Immature natural killer cell (primary cell): ENCODE results near the gene CLCN2. TPM values are rescaled to one million over a fixed set of nuclear protein-coding genes. Genes with fewer than 3 reads are reported as not detected.
A peak's percentile ranks its signal among the peaks of the same experiment; 100 is the strongest.

ENCODE experiments used
- DNase-seq, 3 donors: peaks; one replicate each; pipeline ENCODE4 v3.0.0; 2022; ENCODE audit warnings: mixed read lengths in 1 of 3
- H3K27ac Mint-ChIP-seq, 6 donors: one replicate each; pipeline ENCODE4 v1.8.0; 2020; ENCODE audit warnings: mixed read lengths in 6 of 6, mild to moderate bottlenecking in 5 of 6, inconsistent platforms in 4 of 6, moderate library complexity in 3 of 6
- H3K27me3 Mint-ChIP-seq, 3 donors: one replicate each; pipeline ENCODE4 v1.8.0; 2020 to 2021; ENCODE audit warnings: low read depth in 3 of 3, mild to moderate bottlenecking in 3 of 3, mixed read lengths in 3 of 3, moderate library complexity in 3 of 3, inconsistent platforms in 1 of 3
- H3K36me3 Mint-ChIP-seq, 3 donors: one replicate each; pipeline ENCODE4 v1.8.0; 2020; ENCODE audit warnings: mixed read lengths in 3 of 3, inconsistent platforms in 2 of 3, mild to moderate bottlenecking in 2 of 3
- H3K4me1 Mint-ChIP-seq, 2 donors: one replicate each; pipeline ENCODE4 v1.8.0; 2020; ENCODE audit warnings: inconsistent platforms in 2 of 2, mild to moderate bottlenecking in 2 of 2, mixed read lengths in 2 of 2, moderate library complexity in 1 of 2
- H3K4me3 Mint-ChIP-seq, 5 donors: one replicate each; pipeline ENCODE4 v1.8.0; 2020; ENCODE audit warnings: mild to moderate bottlenecking in 5 of 5, mixed read lengths in 5 of 5, inconsistent platforms in 3 of 5, moderate library complexity in 3 of 5
- H3K9me3 Mint-ChIP-seq, 6 donors: one replicate each; pipeline ENCODE4 v1.8.0; 2020; ENCODE audit warnings: mild to moderate bottlenecking in 6 of 6, mixed read lengths in 6 of 6, inconsistent platforms in 4 of 6, moderate library complexity in 3 of 6
- polyA plus RNA-seq, 3 donors: library from polyadenylated mRNA; unstranded; fragments of 300-500 nt; fragmentation: Illumina TruSeq; gene quantifications; one replicate each; pipeline ENCODE4 v1.2.3, GENCODE V29; 2021

Gene CLCN2
- polyA plus RNA-seq, 3 donors from 2014 or later: 0.57 to 0.76 TPM; not detected in 1

DNA sequence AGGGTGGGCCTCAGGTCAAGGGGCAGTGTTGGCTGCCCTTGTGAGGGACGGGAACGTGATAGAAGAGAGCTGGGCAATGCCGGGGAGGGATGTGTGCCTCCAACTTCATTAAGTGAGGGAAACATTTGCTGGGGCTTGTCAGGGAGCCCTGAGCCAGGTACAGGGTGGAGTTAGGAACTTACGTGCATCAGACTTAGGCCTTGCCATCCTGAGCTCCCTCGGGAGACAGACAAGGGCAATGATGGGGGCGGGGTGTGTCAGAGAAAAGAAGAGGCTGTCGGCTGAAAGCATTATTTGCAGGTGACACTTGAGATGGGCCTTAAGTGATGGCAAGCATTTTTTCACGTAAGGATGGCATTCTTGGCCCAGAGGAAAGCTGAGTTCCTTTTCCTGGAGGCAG is 22.4 kb downstream of the CLCN2 start:
- H3K36me3 Mint-ChIP-seq: peaks cover 0 to 8% (median 4%) of the 10 kb centered on the region in 3 donors
- no peak overlapping the region for H3K4me3 Mint-ChIP-seq

DNA sequence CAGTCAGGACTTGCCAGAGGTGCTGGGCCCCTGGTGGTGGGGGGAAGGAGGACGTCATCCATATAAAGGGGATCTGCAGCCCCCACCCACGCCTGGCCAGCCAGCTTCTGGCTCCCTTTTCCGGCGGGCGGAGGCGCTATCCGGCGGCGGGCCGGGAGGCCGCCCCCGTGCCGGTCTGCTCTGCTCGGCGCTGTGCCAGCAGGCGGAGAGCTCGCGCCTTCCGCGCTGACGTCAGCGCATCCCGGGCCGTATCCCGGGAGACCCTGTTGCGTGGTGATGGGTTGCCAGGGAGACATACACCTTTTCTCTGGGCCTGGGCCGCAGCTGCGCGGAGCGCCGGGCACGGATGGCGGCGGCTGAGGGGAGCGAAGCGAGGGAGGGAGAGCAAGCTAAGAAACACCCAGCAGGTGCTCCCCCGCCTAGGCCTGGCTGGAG is 22.9 kb downstream of the CLCN2 start:
- H3K9me3 Mint-ChIP-seq: peaks cover 0 to 1% (median 0%) of the 10 kb centered on the region in 6 donors
- no peak overlapping the region for H3K27ac Mint-ChIP-seq
- H3K36me3 Mint-ChIP-seq: peaks cover 0 to 8% (median 8%) of the 10 kb centered on the region in 3 donors
- peaks cover 2 to 8% (median 7%) of the 10 kb centered on the region in 3 donors for H3K27me3 Mint-ChIP-seq
- H3K4me1 Mint-ChIP-seq: peaks cover 21 to 25% of the 10 kb centered on the region in 2 donors
- no peak for DNase-seq
- no peak overlapping the region for H3K4me3 Mint-ChIP-seq

More for the DNA sequence above, 22.4 kb downstream of the CLCN2 start:
- Mint-ChIP-seq H3K9me3 (peaks cover 0 to 1% (median 0%) of the 10 kb centered on the region in 6 donors), H3K4me1 (peaks cover 21 to 25% of the 10 kb centered on the region in 2 donors), H3K27me3 (peaks cover 2 to 7% (median 6%) of the 10 kb centered on the region in 3 donors), H3K27ac (no peak overlapping the region)
- DNase-seq: no peak

DNA sequence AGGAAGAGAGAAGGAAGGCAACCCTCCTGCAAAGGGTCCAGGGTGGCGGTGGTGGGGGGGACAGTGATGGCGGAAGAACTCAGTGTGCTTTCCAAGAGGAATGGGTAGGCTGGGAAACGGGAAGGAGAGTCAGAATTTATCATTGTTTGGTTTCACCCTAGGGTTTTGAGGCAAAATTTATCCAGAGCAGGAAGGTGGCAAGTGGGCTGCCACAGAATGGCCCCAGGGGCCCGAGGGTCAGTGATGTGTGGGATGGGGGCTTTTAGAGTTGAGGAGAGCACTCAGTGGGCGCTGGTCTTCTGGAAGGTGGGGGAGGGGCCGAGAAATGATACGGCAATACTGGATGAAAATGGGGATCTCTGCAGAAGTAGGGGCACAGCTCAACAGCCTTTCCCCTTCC is 23.4 kb downstream of the CLCN2 start:
- no peak for DNase-seq
- peak overlapping the region in 4 of 5 donors; percentile 4 to 90 (median 12) for H3K4me3 Mint-ChIP-seq
- H3K9me3 Mint-ChIP-seq: peaks cover 0 to 1% (median 0%) of the 10 kb centered on the region in 6 donors
- H3K36me3 Mint-ChIP-seq: peaks cover under 1 to 13% (median 5%) of the 10 kb centered on the region in 3 donors
- H3K4me1 Mint-ChIP-seq: peaks cover 21 to 25% of the 10 kb centered on the region in 2 donors
- peaks cover 2 to 8% (median 7%) of the 10 kb centered on the region in 3 donors for H3K27me3 Mint-ChIP-seq
- peak overlapping the region in 2 of 6 donors; percentile 46 to 92 for H3K27ac Mint-ChIP-seq

DNA sequence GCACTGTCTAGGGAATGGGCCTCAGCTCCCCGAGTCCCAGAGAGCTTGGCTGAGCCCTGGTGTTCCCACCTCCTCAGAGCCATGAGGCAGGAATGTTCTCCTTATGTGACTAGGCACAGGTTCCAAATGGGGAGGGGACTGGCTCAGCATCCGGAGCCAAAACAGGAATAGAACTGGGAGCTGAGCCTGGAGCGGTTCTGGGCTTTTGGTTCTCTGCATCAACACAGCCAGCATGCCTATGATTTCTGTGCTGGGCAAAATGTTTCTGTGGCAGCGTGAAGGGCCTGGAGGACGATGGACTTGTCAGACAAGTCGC is 24.0 kb downstream of the CLCN2 start, which contains the start of gene FAM131A:
TSS of gene FAM131A (plus strand) at position 202 of the 316 bp plus-strand sequence. CDS start at position 233, 31 bp downstream.
- Mint-ChIP-seq H3K4me1 (peaks cover 21 to 25% of the 10 kb centered on the region in 2 donors), H3K27me3 (peaks cover 2 to 8% (median 7%) of the 10 kb centered on the region in 3 donors), H3K36me3 (peaks cover 6 to 18% (median 12%) of the 10 kb centered on the region in 3 donors), H3K9me3 (peaks cover 0 to 1% (median 0%) of the 10 kb centered on the region in 6 donors), H3K27ac (peak within 1 kb of the TSS; percentile 81 to 97 (median 93)), H3K4me3 (peak within 1 kb of the TSS; percentile 86 to 96 (median 90))
- no peak for DNase-seq

DNA sequence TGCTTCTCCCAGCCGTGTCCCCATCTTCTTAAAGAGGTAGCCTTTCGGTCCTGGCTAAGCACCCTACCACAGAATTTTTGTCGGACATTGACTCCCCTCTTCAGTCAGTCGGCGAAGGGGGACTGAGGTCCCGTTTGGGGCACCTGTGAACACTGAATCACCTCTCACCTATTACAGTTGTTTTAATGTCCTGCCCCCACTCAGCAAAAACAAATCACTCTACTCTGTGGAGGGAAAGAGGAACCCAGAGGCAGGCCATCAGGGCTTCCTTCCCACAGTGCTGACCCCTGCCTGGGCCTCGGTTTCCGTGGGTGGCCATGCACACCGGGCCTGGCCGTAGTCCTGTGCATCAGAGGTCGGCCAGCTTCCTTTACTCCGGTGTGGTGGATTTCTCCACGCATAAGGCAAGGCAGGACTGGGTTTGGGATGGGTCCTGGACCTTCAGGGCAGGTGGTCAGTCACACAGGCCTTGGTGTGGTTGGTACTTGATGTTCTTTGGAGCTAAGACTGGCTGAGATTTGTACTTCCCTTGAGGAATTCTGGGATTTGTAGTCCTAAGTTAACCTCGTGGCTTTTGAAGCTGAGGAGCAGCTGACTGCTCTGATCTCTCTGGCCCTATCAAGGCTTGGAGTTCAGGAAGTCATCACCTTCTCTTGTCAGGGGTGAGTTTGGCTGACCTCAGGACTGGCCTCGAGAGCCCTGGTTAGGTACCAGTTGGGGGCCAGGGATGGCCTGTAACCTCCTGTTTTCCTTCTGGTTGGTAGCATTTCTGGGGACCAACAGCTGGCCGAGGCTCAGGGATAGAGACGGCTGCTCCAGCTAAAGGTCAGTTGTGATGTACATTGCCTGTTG is 24.6 kb downstream of the CLCN2 start:
- H3K36me3 Mint-ChIP-seq: peaks cover 9 to 24% (median 13%) of the 10 kb centered on the region in 3 donors
- peak overlapping the region; percentile 81 to 97 (median 93) for H3K27ac Mint-ChIP-seq
- H3K27me3 Mint-ChIP-seq: peaks cover 2 to 7% (median 7%) of the 10 kb centered on the region in 3 donors
- peaks cover 21 to 25% of the 10 kb centered on the region in 2 donors for H3K4me1 Mint-ChIP-seq
- peaks cover 0 to 1% (median 0%) of the 10 kb centered on the region in 6 donors for H3K9me3 Mint-ChIP-seq
- no peak for DNase-seq
- H3K4me3 Mint-ChIP-seq: peak overlapping the region; percentile 86 to 96 (median 90)

DNA sequence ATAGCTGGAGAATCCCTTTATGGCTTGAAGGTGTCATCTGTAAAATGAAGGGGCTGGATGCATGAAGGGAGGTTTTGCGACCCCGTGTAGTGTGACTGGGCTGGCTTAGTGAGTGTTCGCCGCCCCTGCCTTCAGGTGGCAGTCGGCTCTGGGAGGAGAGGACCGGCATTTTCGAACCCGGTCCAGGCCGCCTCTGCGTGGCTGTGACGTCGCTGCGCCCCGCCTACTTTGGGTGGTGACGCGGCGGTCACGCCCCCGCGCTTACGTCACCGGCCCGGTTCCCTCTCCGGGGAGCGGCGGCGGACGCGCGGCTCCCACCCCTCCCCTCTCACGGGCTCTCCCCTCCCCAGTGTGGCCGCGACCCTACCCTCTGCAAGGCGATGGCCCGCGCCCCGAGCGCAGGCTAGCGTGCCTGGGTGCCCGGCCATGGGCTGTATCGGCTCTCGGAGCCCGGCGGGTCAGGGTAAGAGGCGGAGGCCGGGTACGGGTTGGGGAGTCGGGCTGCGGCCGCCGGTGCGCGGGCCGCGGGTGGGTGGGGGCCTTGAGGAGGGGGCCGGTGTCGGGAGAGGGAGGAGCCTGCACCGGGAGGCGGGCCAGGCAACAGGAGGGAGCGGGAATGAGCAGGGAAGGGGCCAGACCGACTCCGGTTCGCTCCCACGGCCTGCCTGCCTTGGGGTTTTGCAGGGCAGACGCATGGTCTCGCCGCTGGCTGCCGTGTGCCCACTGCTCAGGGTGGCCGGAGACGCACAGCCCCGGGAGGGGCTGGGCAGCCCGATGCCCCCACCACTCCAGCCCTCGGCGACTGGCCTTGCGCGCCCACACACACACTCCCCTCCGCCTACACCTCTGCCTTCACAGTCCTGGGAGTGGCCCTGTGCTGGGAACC is 25.5 kb downstream of the CLCN2 start:
- peak; percentile 86 to 88 (median 87) for DNase-seq
- peaks cover 21 to 25% of the 10 kb centered on the region in 2 donors for H3K4me1 Mint-ChIP-seq
- peaks cover 9 to 31% (median 9%) of the 10 kb centered on the region in 3 donors for H3K36me3 Mint-ChIP-seq
- H3K27me3 Mint-ChIP-seq: peaks cover 2 to 7% (median 7%) of the 10 kb centered on the region in 3 donors
- H3K4me3 Mint-ChIP-seq: peak overlapping the region; percentile 86 to 96 (median 90)
- peak overlapping the region; percentile 92 to 97 (median 96) for H3K27ac Mint-ChIP-seq
- peaks cover 0 to 1% (median 0%) of the 10 kb centered on the region in 6 donors for H3K9me3 Mint-ChIP-seq

DNA sequence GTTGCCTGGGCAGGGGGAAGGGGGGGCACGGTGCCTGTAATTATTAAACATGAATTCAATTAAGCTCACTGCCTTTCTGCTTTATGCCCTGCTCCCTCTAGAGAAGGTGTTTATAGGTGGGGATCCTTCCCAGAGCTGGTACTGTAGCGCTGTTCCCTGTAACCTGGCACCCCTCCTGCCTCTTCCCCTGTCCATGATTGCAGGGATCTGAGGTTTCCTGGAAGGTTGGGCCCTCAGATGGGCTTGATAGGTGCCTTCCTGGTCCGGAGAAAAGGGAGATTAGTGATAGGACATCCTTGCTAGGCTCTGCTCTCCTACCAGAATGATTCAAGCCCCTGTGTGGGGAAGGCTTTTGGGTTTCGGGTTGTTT is 26.1 kb downstream of the CLCN2 start:
- H3K36me3 Mint-ChIP-seq: peaks cover 9 to 35% (median 9%) of the 10 kb centered on the region in 3 donors
- peak overlapping the region; percentile 85 to 96 (median 89) for H3K4me3 Mint-ChIP-seq
- peaks cover 2 to 7% (median 7%) of the 10 kb centered on the region in 3 donors for H3K27me3 Mint-ChIP-seq
- no peak for DNase-seq
- peaks cover 0 to 1% (median 0%) of the 10 kb centered on the region in 6 donors for H3K9me3 Mint-ChIP-seq
- H3K27ac Mint-ChIP-seq: peak overlapping the region; percentile 92 to 97 (median 96)
- H3K4me1 Mint-ChIP-seq: peaks cover 21 to 25% of the 10 kb centered on the region in 2 donors

DNA sequence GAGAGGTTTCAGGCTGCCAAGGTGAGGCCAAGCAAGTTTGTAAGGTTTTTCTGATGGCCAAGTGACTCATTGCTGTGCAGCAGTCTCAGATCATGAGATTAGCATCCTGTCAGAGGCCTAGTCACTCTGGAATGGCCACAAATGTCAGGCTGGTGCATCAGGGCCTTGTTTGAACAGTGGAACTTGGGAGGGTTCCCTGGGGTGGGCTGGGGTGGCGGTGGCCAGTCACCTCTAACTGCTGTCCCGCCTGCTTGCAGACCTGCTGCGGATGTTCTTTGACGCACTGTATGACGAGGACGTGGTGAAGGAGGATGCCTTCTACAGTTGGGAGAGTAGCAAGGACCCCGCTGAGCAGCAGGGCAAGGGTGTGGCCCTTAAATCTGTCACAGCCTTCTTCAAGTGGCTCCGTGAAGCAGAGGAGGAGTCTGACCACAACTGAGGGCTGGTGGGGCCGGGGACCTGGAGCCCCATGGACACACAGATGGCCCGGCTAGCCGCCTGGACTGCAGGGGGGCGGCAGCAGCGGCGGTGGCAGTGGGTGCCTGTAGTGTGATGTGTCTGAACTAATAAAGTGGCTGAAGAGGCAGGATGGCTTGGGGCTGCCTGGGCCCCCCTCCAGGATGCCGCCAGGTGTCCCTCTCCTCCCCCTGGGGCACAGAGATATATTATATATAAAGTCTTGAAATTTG is 26.8 kb downstream of the CLCN2 start:
- Mint-ChIP-seq H3K27me3 (peaks cover 2 to 7% (median 7%) of the 10 kb centered on the region in 3 donors), H3K36me3 (peaks cover 9 to 37% (median 12%) of the 10 kb centered on the region in 3 donors), H3K27ac (peak overlapping the region; percentile 41 to 97 (median 96)), H3K4me3 (peak overlapping the region in 4 of 5 donors; percentile 2 to 86 (median 34)), H3K9me3 (peaks cover 0 to 1% (median 0%) of the 10 kb centered on the region in 6 donors), H3K4me1 (peaks cover 21 to 25% of the 10 kb centered on the region in 2 donors)
- DNase-seq: peak in 2 of 3 donors; percentile 18 to 21

DNA sequence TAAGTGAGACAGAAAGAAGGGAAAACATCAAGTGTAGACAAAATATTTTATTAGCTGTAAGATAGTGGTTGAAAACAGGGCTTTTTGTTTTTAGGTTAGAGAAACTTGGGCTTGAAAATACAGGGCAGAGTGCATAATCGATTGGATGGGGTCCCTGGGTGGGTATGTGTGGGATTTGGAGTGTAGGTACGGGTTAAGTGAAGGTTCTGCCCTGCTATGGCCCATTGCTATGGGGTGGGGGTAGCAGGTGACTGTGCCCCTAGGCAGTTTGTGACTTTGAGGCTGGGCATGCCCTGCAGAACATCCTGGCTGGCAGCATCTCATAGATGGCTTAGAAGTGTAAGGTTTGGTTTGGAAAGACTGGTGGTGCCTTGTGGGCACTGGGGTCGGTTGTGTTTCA is 27.7 kb downstream of the CLCN2 start:
- Mint-ChIP-seq H3K36me3 (peaks cover 13 to 45% (median 19%) of the 10 kb centered on the region in 3 donors), H3K27me3 (peaks cover 2 to 7% (median 7%) of the 10 kb centered on the region in 3 donors), H3K4me3 (peak overlapping the region in 2 of 5 donors; percentile 1 to 2), H3K27ac (peak overlapping the region; percentile 41 to 97 (median 90)), H3K9me3 (no peaks in the 10 kb centered on the region), H3K4me1 (peaks cover 21 to 25% of the 10 kb centered on the region in 2 donors)
- DNase-seq: no peak

DNA sequence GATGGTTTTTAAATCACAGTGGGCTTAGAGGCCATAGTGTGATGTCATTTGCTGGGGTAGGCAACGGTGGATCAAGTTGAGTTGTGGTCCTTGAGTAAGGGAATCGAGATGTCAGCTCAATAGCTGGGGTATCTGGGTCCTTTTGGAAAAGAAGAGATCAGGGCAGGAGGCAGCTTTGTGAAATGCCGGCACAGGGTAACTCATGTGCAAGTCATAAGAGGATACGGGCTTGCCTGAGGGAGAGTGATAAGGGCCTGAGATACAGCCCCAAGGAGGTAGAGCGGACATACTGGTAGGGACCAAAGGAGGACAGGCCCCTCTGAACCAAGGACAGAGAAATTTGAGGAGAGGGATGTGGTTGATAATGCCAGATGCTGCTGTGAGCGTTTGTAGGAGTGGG is 28.2 kb downstream of the CLCN2 start:
- Mint-ChIP-seq H3K27ac (peak overlapping the region; percentile 41 to 97 (median 90)), H3K4me3 (no peak overlapping the region), H3K27me3 (peaks cover 2 to 7% (median 7%) of the 10 kb centered on the region in 3 donors), H3K9me3 (no peaks in the 10 kb centered on the region), H3K36me3 (peaks cover 16 to 50% (median 22%) of the 10 kb centered on the region in 3 donors), H3K4me1 (peaks cover 20 to 25% of the 10 kb centered on the region in 2 donors)
- no peak for DNase-seq

DNA sequence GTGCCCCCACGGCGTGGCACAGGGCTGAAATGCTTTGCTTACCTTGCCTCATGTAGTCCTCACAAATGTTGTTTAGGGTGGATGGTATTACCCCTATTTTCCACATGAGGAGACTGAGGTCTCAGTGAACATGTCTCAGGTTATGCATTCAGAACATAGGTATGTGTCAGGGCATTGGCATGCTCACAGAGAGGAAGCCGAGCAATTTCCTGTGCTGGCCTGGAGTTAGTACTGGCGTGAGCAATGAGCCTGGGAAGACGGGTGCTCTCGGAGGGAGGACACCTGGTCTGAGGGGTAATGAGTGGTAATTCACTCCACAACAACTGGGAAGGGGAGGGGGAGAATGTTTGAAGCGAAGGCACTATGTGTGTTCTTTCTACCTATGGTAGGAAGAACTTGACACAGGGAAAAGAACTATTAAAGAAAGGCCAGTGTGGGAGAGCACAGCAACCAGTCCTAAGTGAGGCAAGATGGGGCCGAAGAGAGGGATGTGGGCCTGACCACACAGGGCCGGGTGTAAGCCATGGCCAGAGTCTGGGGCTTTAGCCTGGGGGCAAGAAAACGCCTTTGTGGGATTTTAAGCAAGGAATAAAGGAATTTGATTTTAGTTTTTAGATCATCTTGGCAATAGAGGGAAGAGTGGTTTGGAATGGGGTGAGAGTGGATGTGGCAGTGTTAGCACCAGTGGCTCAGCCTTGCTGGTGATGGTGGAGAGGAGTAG is 28.9 kb downstream of the CLCN2 start:
- Mint-ChIP-seq H3K4me3 (peak overlapping the region in 1 of 5 donors; percentile 1), H3K9me3 (no peaks in the 10 kb centered on the region), H3K27me3 (peaks cover 2 to 5% (median 5%) of the 10 kb centered on the region in 3 donors), H3K27ac (peak overlapping the region; percentile 5 to 97 (median 90)), H3K36me3 (peaks cover 16 to 55% (median 22%) of the 10 kb centered on the region in 3 donors), H3K4me1 (peaks cover 15 to 19% of the 10 kb centered on the region in 2 donors)
- no peak for DNase-seq

DNA sequence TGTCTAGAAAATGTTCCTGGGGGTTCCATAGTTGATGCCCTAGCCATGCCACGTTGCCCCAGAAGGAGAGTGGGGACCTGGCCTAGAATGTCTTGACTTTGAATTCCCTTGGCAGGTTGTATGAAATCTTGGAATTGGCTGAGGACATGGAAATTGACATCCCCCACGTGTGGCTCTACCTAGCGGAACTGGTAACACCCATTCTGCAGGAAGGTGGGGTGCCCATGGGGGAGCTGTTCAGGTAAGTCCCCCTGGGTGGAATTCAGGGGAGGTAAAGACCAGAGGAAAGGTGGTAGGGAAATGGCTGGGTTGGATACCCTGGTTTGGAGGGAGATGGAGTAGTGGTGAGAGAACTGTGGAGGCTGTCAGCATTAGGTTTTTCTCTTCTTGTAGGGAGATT is 32.9 kb downstream of the CLCN2 start:
- H3K27ac Mint-ChIP-seq: peak overlapping the region in 2 of 6 donors; percentile 34 to 39
- DNase-seq: no peak
- H3K9me3 Mint-ChIP-seq: no peaks in the 10 kb centered on the region

More for the DNA sequence above, 32.9 kb downstream of the CLCN2 start:
- Mint-ChIP-seq H3K27me3 (peaks cover 2 to 7% (median 2%) of the 10 kb centered on the region in 3 donors), H3K36me3 (peaks cover 36 to 81% (median 48%) of the 10 kb centered on the region in 3 donors), H3K4me1 (peaks cover 0 to 2% of the 10 kb centered on the region in 2 donors), H3K4me3 (no peak overlapping the region)
